Smooth muscle cell of the brain vasculature (primary cell): ENCODE measurements around the gene AIG1.

Source experiments
- DNase-seq: peaks from one replicate; pipeline ENCODE4 v3.0.0-alpha.2; 2012; ENCODE audit warnings: low read depth, low spot score

The AIG1 gene

DNA sequence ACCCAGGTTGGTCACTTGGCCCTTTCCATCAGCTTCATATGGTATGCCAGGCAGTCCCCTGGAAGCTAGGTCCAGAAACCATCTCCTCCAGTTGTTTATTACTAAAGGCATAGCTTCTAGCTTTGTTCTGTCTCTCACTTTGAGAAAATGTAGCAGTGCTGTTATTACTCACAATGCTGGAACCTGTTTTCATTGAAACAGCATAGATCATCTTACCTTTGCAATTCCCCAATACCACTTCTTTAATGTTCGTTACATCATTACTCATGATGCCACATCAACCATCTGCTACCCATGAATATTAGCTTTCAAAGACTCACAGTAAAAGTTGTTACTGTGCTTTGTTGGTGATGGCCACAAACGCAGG, 301.5 kb downstream of the AIG1 start:
- no peak for DNase-seq

DNA sequence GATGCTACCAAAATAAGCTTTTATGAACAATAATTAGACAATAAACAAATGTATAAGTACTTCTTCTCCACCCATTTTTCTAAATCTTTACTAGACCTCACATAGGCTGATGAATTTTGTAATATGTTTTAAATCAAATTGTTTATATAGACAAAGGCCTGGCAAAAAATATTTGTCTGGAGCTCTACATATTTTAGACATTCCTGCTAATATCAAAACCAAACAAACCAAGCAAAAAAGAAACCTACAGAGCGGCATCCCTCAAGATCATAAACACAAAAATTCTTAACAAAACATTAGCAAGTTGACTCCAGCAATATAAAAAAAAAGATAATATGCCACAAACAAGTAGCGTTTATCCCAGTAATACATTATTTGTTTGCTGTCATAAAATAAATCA, 302.6 kb downstream of the AIG1 start:
- no peak for DNase-seq

DNA sequence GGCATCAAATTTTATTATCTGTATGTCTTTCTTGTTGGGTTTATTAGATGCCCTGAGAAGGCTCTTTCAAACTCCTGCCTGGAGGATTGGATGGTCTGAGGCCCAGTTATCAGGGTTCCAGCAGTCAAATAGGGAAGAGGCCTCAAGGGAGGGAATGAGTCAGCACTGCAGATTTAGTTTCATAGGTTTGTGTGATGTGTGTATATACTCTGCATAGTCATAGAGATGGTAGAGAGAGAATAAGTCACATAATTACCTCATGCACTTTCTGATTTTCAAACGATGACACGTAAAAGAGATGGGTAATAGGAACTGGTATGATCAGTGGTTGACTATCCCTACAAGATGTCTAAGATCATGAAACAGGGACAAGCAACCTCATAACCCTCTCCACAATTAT, 307.7 kb downstream of the AIG1 start:
- DNase-seq: no peak

DNA sequence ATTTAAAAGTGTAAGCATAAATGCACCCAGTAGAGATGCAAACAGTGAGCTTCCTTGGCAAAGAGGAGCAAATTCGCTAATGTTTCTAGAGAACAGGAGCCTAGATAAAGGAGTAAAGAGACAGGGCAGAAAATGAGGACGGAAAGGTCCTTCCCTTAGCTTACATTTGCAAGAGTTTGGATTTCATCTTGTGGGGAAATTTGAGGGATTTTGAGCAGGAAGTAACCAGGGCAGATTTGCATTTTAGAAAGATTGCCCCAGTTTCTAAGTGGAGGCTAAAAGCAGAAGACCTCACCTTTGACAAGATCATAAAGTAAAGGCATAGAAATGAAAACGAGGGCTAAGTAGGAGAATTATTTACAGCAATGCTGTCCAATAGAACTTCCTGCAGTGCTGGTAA, 309.3 kb downstream of the AIG1 start:
- no peak for DNase-seq

DNA sequence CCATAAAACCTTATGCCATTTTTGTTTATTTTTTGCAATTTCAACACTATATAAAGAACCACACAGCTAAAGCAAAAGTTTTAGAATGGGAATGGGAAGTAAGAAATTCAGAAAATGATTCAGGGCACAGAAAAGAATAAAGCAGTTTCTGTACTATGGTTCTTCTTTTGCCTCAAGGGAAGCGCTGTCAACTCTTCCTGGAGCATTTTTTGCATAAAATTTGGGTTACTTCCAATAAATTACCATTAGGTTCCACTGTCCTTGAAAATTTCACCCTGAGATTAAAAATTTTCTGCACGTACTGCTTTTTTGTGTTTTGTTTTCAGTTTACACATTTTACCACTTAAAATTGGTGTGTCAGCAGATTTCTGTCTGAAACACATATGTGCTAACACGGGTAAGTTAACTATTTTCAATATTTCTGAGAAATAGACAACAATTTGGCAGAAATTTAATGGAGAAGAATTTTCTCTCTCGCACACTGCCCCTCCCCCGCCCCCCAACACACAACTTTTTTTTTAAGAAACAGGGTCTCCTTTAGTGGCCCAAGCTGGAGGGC, 310.2 kb downstream of the AIG1 start:
- DNase-seq: no peak

DNA sequence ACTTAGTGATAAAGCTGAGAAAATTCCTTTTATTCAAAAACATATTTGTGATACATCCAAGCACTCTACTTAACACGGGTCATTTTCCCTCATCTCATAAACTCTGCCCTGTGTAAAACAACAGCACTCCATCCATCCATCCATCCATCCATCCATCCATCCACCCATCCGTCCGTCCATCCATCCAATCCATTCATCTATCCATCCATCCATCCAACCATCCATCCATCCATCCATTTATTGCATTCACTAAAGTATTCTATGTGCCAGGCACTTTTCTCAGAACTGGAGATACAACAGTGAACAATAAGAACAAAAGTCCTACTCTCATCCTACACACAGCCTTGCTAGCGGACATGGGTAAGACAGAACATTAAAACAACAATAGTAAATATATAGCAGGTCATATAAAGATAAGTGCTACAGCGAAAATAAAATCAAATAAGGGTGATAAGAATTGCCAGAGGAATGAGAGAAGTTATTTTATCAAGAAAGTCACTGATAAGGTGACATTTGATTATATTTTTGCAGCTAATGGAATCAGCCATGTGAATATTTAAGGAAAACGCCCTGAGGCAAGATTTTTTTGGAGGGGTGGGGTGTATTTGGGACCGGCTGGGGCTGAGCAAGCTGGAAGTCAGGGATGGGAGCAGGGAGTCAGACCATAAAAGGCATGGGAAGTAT, 311.7 kb downstream of the AIG1 start:
- no peak for DNase-seq

DNA sequence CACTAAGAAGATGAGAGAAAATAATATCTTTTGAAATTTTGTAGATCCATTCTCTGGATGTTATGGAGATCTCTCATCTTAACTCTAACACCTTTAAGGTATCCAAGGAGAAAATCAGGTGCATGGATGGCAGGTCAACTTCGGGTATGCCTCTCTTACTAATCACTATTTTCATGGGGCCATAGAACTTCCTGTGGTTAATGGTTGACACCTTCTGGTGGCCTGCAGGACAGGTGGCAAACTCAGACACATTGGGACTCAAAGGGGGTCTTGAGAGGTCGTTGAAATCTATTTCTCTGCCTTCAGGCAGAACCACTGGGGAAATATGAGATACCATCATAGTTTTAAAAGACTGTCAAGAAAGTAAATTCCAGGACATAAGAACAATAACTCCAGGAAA, 313.3 kb downstream of the AIG1 start:
- no peak for DNase-seq

DNA sequence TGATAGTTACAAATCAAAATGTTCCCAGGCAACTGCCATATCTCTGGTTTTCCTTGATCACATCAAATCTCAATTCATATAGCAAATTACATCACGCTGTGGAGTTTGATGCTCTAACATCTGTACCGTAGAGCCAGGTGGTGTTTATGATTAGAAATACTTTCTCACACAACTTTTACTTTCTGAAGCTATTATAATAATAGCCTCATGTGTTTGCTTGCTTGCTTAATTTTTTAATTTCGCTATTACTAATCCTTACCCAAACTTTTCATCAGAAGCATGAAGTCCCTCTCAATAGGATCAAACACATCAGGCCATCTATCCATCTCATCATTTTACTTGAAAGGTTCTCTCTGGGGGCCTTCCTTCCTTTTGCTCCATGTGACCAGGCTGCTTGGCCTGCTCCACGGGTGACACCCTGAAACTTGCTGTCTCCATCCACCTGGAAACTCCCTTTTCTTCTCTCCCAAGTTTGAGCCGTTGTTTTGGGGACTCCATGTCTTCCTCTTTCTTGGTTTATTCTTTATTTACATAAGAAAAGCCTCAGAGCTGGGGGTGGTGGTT, 314.4 kb downstream of the AIG1 start:
- DNase-seq: no peak

DNA sequence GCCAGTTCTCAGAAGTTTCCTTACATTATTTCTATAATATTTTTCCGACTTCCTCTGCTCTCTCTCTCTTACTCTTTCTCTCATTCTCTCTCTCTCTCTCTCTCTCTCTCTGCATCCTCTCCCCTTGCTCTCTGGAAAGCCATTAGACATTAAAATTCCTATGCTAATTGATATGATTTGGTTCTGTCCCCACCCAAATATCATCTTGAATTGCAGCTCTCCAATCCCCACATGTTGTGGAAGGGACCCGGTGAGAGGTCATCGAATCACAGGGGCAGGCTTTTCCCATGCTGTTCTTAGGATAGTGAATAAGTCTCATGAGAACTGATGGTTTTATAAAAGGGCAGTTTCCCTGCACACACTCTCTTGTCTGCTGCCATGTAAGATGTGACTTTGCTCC, 315.7 kb downstream of the AIG1 start:
- DNase-seq: no peak

DNA sequence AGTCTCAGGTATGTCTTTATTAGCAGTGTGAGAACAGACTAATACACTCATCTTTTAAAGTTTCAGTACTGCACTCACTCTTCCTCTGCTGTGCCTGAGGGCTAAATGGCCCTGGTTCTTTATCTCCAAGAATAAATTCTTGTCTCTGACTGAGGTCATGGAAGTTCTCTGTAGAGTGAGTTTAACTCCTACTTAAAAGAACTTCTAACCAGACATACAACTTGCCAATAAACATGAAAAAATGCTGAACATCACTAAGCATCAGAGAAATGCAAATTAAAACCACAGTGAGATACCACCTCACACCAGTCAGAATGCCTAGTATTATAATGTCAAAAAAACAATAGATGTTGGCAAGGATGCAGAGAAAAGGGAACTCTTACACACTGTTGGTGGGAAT, 316.2 kb downstream of the AIG1 start:
- no peak for DNase-seq

DNA sequence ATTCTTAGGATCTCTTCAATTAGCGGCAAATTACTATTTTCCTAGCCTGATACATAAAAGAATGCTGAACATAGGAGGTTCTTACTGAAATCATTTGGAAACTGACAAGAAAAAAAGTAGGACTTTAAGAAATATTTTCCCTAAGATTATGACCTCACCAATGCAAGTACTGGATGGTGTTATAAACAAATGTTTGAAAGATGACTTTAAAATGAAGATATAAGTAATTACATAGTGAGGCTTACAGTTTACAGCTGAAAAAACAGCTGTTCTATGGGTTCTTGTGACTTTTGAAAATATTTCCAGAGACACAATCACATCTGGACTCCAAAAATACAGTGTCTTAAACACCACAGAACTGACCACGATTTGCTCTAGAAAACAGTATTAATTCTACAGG, 324.9 kb downstream of the AIG1 start:
- DNase-seq: no peak

DNA sequence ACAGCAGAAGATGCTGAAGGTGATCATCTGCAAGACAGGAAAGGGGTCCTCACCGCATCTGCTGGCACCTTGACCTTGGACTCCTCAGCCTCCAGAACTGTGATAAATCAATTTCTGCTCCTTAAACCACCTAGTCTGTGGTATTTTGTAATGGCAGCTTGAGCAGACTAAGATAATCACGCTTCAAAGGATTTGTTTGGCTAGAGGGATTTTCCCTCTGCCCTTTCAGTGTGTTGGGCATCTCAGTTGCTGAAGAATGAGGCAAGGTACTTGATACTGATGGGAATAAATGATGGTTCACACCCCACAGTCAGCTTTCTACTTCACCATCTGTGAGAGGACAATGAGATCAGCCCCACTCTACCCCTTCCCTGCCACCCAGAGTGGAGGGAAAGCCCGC, 329.6 kb downstream of the AIG1 start:
- no peak for DNase-seq
